NCI-H345 treated with DMSO at 0.1 percent for 48 hours (cell line): Measurements from ENCODE around the gene SLC12A7.
A peak's percentile ranks its signal among the peaks of the same experiment; 100 is the strongest.
"Not testable (repeated sequence)": the region's sequence is repeated elsewhere in the genome, so short reads cannot be mapped to it uniquely, and the experiment has no call there.

Experiments used
- DNase-seq: peaks from one replicate; lab custom pipeline; 2025; ENCODE audit not compliant: unreplicated experiment; lab: John Stamatoyannopoulos, UW

SLC12A7 gene

GRCh38 chr5:1127959-1128785 lies 16.3 kb upstream of the SLC12A7 start:
- no peak for DNase-seq

DNA sequence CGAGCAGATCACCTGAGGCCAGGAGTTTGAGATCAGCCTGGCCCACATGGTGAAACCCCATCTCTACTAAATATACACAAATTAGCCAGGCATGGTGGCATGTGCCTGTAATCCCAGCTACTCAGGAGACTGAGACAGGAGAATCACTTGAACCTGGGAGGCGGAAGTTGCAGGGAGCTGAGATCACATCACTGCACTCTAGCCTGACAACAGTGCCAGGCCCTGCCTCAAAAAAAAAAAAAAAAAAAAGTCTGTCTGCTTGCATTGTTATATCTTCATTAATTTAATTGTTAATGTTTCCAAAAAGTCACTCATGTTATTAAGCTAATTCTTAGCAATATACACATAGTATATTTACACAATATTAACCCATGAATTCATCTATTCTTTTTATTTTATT lies 13.8 kb upstream of the SLC12A7 start:
- DNase-seq: not testable (repeated sequence)

GRCh38 chr5:1125030-1125357 lies 13.1 kb upstream of the SLC12A7 start:
- DNase-seq: no peak

DNA sequence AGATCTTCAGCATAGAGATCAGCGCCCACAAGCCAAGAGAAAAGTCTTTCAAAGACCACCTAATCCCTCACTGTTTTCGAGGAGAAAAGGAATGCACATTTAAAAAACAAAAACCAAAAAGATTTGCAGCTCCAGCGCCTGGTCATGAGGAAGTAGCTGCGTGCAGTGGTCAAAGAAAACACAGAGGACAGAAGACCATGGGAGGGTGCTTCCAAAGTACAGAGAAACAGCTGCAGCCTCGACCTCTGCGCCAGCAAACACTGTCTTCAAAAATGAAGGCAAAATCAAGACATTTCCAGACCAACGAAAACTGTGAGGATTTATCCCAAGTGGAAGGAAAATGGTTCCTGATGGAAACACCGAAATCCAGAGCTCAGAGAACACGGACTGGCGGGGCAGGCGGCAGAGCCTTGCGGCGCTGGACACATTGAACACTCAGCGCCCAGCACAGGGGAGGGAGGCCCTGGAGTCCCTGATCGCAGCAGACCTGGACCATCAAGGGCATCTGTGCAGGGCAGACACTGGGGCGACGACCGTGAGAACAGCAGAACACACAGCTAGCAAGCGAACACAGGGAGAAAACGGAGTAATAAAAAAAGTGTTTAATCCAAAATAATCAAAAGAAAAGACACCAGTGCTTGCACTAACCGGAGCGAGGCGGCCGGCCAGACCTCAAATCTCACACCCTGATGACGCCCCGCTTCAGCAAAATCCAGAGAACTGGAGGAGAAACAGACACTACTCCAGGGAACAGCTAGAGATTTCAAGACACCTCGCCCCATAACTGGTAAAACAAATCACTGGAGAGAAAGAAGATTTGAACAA lies 12.6 kb upstream of the SLC12A7 start:
- no peak for DNase-seq

DNA sequence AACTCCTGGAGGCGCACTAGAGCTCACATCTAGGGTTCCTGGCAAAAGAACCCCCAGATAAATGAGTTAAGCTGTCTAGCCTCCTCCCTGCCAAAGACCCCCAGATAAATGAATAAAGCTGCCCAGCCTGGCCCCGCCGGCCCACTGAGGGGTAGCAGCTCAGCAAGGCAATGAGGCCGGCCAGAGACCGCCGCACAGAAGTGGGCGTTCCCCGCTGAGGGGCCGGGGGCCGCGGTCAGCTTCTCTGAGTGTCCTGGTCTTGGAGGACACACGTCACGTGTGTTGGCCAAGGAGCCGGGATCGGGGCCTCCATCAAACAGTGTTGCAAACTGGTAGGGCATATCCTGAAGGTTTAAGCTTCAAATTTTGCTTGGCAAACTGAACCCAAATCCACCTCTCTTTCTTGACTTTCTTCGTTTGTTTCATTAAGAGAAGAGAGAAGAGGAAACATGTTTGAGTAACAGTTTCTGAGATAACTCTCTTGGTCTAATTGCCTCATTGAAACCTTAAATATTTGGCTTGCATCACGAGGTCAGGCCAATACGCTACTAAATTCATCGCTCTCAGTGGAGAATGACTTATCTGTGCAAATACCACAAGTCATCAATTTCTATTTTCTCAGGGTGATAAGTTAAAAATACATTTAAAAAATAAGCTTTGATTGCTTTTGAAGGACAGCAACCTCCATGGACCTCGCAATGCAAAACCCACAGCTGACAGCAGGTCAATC lies 11.7 kb upstream of the SLC12A7 start:
- no peak for DNase-seq

- DNase-seq: no peak
These were observed 10.8 kb upstream of the SLC12A7 start for GRCh38 chr5:1122511-1123294.

GRCh38 chr5:1121891-1122290 lies 10.0 kb upstream of the SLC12A7 start:
- DNase-seq: no peak

- DNase-seq: no peak
These were observed 9.2 kb upstream of the SLC12A7 start for GRCh38 chr5:1121044-1121443.

DNA sequence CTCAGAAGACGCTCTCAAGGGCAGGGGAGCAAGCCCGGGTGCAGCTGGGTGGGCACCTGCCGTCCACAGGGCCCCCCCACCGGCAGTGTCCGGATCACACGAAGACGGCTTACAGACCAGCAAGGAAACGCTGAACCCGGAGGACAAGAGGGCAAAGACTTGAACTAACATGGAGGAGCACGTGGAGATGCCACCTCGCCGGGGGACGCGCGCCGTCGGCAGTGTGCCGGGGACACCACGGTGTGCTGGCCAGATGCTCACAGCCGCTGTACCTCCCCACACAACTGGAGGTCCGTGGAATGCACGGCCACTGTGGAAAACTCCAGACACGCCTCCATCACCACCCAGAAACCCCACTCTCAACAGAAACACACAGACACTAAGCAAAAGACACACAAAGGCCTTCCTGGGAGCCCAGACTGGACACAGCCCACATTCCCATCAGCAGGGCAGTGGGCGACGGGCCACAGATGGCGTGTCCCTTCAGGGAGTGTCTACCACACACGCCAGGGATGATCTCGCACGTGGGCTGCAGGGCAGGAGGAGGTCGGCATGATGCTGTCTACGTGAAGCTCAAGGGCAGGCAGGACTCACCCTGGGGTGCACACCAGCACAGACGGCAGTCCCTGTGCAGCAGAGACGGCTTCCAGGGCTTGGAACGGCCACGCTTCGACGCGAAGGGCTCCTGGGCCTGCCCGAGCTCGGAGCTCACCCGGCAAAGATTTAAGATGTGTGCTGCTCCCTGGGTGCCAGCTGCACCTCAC lies 8.6 kb upstream of the SLC12A7 start:
- no peak for DNase-seq

GRCh38 chr5:1119312-1119831 lies 7.5 kb upstream of the SLC12A7 start:
- no peak for DNase-seq

GRCh38 chr5:1118738-1119137 lies 6.9 kb upstream of the SLC12A7 start:
- no peak for DNase-seq

GRCh38 chr5:1118231-1118698 lies 6.4 kb upstream of the SLC12A7 start:
- DNase-seq: peak; percentile 72

DNA sequence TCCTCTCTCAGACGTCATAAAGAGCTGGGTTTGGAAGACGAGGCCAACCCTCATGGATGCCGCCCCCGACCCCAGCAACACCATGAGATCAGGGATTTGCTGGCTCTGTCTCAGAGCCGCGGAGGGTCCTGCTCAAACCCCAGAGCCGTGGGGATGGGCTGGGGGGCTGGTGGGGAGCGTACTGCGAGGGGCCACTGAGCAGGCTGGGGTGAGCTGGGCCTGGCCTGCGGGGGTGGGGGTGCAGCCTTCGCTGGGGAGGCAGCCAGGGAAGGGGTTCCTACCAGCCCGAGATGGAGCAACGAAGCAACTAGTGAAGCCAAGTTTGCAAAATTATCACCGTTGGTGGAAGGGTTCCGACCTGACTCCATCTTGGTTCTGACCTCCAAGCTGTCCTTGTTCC lies 5.1 kb upstream of the SLC12A7 start:
- DNase-seq: no peak

DNA sequence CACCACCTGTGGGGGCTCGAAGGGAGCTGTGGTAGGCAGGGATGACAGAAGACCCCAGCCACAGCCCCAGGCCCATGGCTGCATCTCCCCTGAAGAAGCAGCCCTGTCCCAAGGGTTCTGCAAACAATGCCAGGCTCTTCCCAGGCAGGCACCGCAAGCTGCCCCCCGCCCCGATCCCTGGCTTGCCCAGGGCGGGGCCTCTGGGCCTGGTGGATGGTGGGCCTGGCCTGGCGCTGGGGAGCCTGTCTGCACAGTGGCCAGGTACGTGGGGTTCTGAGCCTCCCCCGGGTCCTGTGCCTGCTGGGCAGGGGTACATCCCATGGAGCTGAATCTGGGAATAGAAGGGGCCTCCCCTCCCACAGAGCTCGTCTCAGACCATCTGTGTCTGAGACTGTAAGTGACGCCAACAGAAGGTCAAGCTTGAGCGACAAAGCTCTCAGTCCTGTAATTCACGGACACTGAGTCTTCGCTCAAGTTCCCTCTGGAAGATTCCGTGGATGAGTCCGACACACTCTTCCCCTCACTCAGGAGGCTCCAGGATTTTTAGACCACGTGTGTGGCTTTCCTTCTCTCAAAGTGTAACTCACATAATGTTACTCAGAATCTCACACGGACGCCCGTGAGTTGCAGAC lies 4.4 kb upstream of the SLC12A7 start:
- no peak for DNase-seq

GRCh38 chr5:1115123-1115815 lies 3.4 kb upstream of the SLC12A7 start:
- no peak for DNase-seq

- no peak for DNase-seq
These were observed 2.1 kb upstream of the SLC12A7 start for GRCh38 chr5:1113805-1114586.

DNA sequence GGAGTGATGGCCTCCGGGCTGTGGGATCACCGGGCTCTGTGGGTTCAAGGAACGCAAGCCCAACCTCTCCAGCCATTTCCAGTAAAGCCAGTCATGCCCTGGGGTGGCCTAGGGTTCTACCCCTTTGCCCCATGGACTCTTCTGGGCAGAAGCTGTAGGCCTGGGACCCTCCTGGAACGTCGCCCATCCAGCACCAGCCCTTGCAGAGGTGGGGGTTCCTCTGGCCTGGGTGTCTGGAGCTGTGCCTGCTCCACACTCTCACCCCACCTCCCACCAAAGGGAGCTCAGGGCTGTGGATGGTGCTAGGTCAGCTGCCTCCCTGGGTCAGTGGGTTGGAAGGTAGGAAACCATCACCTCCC lies 1.4 kb upstream of the SLC12A7 start:
- no peak for DNase-seq
